Adrenal gland (tissue), 12 donors: ENCODE results near the gene SH3RF1. TPM values are rescaled to one million over a fixed set of nuclear protein-coding genes. Genes with fewer than 3 reads are reported as not detected.

Source experiments
- DNase-seq, 7 donors: peaks; one replicate each; pipeline ENCODE4 v3.0.0-alpha.2; 2019 to 2020
- H3K27ac ChIP-seq, 5 donors: fragments of 200-600 bp; sonication (generic) in 4 of 5; 1 replicate in 3 of 5; 2 replicates in 2 of 5; pipeline versions ENCODE4 v1.5.1 to v1.8.0; 2016 to 2020; ENCODE audit warnings: mild to moderate bottlenecking in 1 of 5
- H3K27me3 ChIP-seq: fragments of 200-600 bp; 2 replicates; pipeline ENCODE4 v1.8.0; 2021
- H3K36me3 ChIP-seq, 2 donors: fragments of 200-600 bp; replicated peaks in 1 of 2; 1 replicate in 1 of 2; 2 replicates in 1 of 2; pipeline versions ENCODE4 v1.5.1 to v1.8.0; 2018 to 2022
- H3K4me1 ChIP-seq, 2 donors: fragments of 200-600 bp; replicated peaks in 1 of 2; 1 replicate in 1 of 2; 2 replicates in 1 of 2; pipeline versions ENCODE4 v1.5.1 to v1.8.0; 2018 to 2021
- H3K4me3 ChIP-seq, 4 donors: fragments of 200-600 bp; sonication (generic) in 3 of 4; one replicate each; pipeline ENCODE4 v1.5.1; 2016 to 2018
- H3K9me3 ChIP-seq, 3 donors: fragments of 200-600 bp; sonication (generic) in 1 of 3; replicated peaks in 1 of 3; 1 replicate in 2 of 3; 2 replicates in 1 of 3; pipeline versions ENCODE4 v1.5.1 to v1.8.0; 2016 to 2021
- POLR2A ChIP-seq, 2 donors: fragments of 450-650 bp; IDR thresholded peaks; one replicate each; pipeline ENCODE4 v1.6.1; 2017; ENCODE audit warnings: antibody characterized with exemption in 2 of 2, mild to moderate bottlenecking in 2 of 2, moderate library complexity in 1 of 2
- WGBS, 4 donors: extraction: QIAGEN DNeasy Blood & Tissue Kit in 2 of 4; methylation state at CpG; one replicate each; pipeline versions ENCODE4 v1.1.5 to v1.1.7; 2013 to 2017; 5-methylcytosine and 5-hydroxymethylcytosine counted together
- intact Hi-C, 2 donors: fragments of 100-400 bp; cut with DNase I; formaldehyde crosslinking; loops; one replicate each; pipeline versions ENCODE4 v1.14.1 to v1.15.0; 2022 to 2023
- polyA plus RNA-seq, 3 donors: library from polyadenylated mRNA; stranded (reverse); fragments of 200-250 nt in 2 of 3; fragments of 350-450 nt in 1 of 3; fragmentation: Illumina TruSeq in 1 of 3; extraction: RNeasy Lipid Tissue Mini Kit (QIAGEN cat#74804) in 1 of 3; gene quantifications; one replicate each; pipeline ENCODE4 v1.2.3, GENCODE V29; 2013 to 2014
- total RNA-seq, 9 donors: library from RNA; depleted of rRNA in 4 of 9; stranded (reverse); fragments of >200 nt in 4 of 9; fragments of 120-200 nt in 1 of 9; fragmentation: NEBNext Ultra II Directional in 1 of 9; extraction: Animal tissue kit (Norgen Biotek cat#: 25700) in 1 of 9; gene quantifications; one replicate each; pipeline versions ENCODE4 v1.1.0 to v1.2.4, GENCODE V29; 2013 to 2023
- TF ChIP-seq, protein P1 (sequence below), 6 experiments: fragments of 450-650 bp in 4 of 6; fragments of 200-600 bp in 2 of 6; sonication (generic) in 1 of 6; IDR thresholded peaks; 1 replicate in 5 of 6; 2 replicates in 1 of 6; pipeline versions ENCODE4 v1.5.1 to v1.8.0; 2016 to 2021; ENCODE audit warnings: antibody characterized with exemption in 6 of 6, mild to moderate bottlenecking in 2 of 6, moderate library complexity in 1 of 6
- donor health status: healthy with polysubstance abuse.
- donor health status: Bipolar disorder and iron deficiency.
- donor health status: DM: yes; HTN: yes; CAD: no.
- donor health status: DM: no; HTN: no; CAD: no.
- donor health status: DM: no; HTN: no; CAD: no.
- donor health status: DM: yes; HTN: yes; CAD: no.

The SH3RF1 gene
- total and polyA plus RNA-seq, 12 donors, result 1.8 to 19.3 (median 8.6) TPM

DNA sequence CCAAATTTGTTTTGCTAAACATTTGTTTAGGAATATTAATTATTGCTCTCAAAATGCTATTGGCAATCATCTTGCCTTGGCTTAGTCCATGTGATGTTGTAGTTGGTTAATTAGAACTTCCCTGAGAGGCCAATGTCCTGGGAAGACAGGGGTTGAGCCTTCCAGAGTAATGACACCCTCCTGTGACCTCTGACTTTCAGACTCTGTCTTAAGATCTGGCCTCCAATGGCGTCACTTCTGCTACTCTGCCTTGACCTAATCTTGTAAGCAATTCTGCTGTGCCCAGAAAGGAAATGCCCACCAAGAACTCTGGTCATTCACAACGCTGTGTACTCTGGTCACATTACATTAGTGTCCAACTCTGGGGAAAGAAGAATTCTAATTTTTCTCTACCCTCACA is 111.9 kb downstream of the SH3RF1 start:
- H3K36me3 ChIP-seq, result no peaks in the 10 kb centered on the region
- no peak overlapping the region for H3K4me3 ChIP-seq
- peaks cover 0 to 12% of the 10 kb centered on the region in 2 donors for H3K4me1 ChIP-seq
- DNase-seq, result no peak
- TF ChIP-seq, protein P1, sequence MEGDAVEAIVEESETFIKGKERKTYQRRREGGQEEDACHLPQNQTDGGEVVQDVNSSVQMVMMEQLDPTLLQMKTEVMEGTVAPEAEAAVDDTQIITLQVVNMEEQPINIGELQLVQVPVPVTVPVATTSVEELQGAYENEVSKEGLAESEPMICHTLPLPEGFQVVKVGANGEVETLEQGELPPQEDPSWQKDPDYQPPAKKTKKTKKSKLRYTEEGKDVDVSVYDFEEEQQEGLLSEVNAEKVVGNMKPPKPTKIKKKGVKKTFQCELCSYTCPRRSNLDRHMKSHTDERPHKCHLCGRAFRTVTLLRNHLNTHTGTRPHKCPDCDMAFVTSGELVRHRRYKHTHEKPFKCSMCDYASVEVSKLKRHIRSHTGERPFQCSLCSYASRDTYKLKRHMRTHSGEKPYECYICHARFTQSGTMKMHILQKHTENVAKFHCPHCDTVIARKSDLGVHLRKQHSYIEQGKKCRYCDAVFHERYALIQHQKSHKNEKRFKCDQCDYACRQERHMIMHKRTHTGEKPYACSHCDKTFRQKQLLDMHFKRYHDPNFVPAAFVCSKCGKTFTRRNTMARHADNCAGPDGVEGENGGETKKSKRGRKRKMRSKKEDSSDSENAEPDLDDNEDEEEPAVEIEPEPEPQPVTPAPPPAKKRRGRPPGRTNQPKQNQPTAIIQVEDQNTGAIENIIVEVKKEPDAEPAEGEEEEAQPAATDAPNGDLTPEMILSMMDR (IDR thresholded peaks at IDR 0.05), result no peak
- no peak for TF ChIP-seq POLR2A (IDR thresholded peaks at IDR 0.05)
- 75 to 82% (median 79%) methylated on average over 2 of the region's 2 CpGs for WGBS, 4 donors
- H3K27me3 ChIP-seq, result no peaks in the 10 kb centered on the region
- intact Hi-C loops, result no loop called here
- no peaks in the 10 kb centered on the region for H3K9me3 ChIP-seq
- no peak overlapping the region for H3K27ac ChIP-seq

DNA sequence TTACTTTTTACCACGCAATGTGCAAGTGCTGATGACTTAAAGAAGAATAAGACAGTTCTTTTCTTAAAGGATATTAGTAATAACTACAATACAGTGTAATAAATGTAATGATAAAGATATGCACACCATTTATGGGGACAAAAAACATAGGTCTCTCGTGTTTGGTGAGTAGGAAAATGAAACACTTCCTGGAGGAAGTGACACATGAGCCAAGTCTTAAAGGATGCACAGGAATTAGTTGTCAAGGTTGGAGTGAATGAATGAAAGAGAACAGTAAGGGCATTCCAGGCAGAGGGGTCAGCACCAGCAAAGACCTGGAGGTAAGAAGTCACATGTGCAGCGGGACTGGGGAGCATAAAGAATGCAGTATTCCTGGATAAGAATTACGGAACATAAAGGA is 112.7 kb downstream of the SH3RF1 start:
- Histone ChIP-seq H3K36me3 (no peaks in the 10 kb centered on the region), H3K27ac (no peak overlapping the region), H3K4me3 (no peak overlapping the region), H3K4me1 (peaks cover 0 to 12% of the 10 kb centered on the region in 2 donors), H3K27me3 (no peaks in the 10 kb centered on the region), H3K9me3 (no peaks in the 10 kb centered on the region)
- TF ChIP-seq POLR2A (IDR thresholded peaks at IDR 0.05), result no peak
- TF ChIP-seq, protein P1 (IDR thresholded peaks at IDR 0.05), result no peak
- DNase-seq, result no peak
- intact Hi-C loops, result no loop called here
- 92 to 95% (median 93%) methylated on average over 4 of the region's 4 CpGs for WGBS, 4 donors

DNA sequence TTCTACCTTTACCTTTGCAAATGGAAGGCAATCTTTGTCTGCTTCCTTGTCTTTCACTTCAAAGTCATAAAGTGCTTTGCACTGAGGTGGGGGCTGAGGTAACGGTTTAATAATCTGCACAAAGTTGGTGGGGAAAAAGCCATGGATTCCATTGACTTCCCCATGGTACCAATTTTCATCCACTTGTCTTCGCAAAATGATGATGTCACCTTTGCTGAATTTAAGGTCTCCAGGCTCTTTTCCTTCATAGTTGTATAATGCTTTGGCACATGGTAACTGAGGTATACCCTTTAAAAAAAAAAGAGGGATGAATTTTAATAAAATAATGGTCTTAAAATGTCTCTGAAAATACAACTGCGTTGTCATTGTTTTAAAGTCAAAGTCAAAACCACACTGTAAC is 114.4 kb downstream of the SH3RF1 start:
- peaks cover 0 to 12% of the 10 kb centered on the region in 2 donors for H3K4me1 ChIP-seq
- H3K9me3 ChIP-seq, result no peaks in the 10 kb centered on the region
- no peak overlapping the region for H3K27ac ChIP-seq
- TF ChIP-seq, protein P1 (IDR thresholded peaks at IDR 0.05), result no peak
- no peak for TF ChIP-seq POLR2A (IDR thresholded peaks at IDR 0.05)
- H3K4me3 ChIP-seq, result no peak overlapping the region
- no peak for DNase-seq
- no peaks in the 10 kb centered on the region for H3K27me3 ChIP-seq
- intact Hi-C loops, result no loop called here
- WGBS, 4 donors, result 97 to 100% (median 99%) methylated on average over 3 of the region's 3 CpGs
- H3K36me3 ChIP-seq, result no peaks in the 10 kb centered on the region

DNA sequence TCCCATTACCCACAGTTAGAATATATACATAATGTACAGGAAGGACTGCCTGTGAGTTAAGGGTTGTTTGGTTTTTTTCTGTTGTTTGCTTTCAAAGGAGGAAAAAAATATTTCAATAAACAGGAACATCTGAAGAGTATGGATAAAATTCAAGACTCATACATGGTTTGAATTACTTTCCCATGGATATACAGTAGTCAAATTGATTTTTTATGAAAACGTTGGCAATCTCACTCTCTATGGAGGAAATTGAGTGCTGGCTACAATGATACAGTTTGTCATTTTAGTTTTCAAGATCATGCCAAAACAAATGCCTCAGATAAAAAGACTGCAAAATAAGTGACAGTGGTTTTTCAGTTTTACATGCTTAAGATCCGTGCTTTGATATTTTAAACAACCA is 116.6 kb downstream of the SH3RF1 start:
- H3K4me3 ChIP-seq, result no peak overlapping the region

More for the DNA sequence above, 116.6 kb downstream of the SH3RF1 start:
- TF ChIP-seq, protein P1 (IDR thresholded peaks at IDR 0.05), result no peak
- no peak for TF ChIP-seq POLR2A (IDR thresholded peaks at IDR 0.05)
- DNase-seq, result no peak
- Histone ChIP-seq H3K27me3 (no peaks in the 10 kb centered on the region), H3K4me1 (no peaks in the 10 kb centered on the region), H3K36me3 (no peaks in the 10 kb centered on the region), H3K9me3 (no peaks in the 10 kb centered on the region), H3K27ac (no peak overlapping the region)
- WGBS, 4 donors, result 74 to 84% (median 80%) methylated on average over 2 of the region's 2 CpGs
- intact Hi-C loops, result no loop called here
